KMS-11 (cell line): ENCODE results near the gene SDF2L1.

Experiments used
- H2AFZ ChIP-seq: fragments of 200-600 bp; sonication (generic); 2 replicates; pipeline ENCODE4 v1.6.1; 2016; ENCODE audit warnings: antibody characterized with exemption, mixed run types, low read depth
- H3K27ac ChIP-seq: fragments of 200-600 bp; sonication (generic); 2 replicates; pipeline ENCODE4 v1.6.1; 2016; ENCODE audit warnings: mild to moderate bottlenecking, mixed run types
- H3K27me3 ChIP-seq: fragments of 200-600 bp; sonication (generic); 2 replicates; pipeline ENCODE4 v1.6.1; 2017; ENCODE audit warnings: mild to moderate bottlenecking, low read depth, mixed run types, moderate library complexity; ENCODE audit not compliant: insufficient read depth
- H3K36me3 ChIP-seq: fragments of 200-600 bp; sonication (generic); 2 replicates; pipeline ENCODE4 v1.6.1; 2017; ENCODE audit warnings: mild to moderate bottlenecking, mixed run types; ENCODE audit not compliant: insufficient read depth
- H3K4me1 ChIP-seq: fragments of 200-600 bp; sonication (generic); 2 replicates; pipeline ENCODE4 v1.6.1; 2016; ENCODE audit warnings: mild to moderate bottlenecking, low read depth, mixed run types; ENCODE audit not compliant: poor library complexity, severe bottlenecking
- H3K4me2 ChIP-seq: fragments of 200-600 bp; sonication (generic); 2 replicates; pipeline ENCODE4 v1.7.0; 2016; ENCODE audit warnings: mild to moderate bottlenecking, mixed run types
- H3K4me3 ChIP-seq: fragments of 200-600 bp; sonication (generic); IDR thresholded peaks from 2 replicates; pipeline ENCODE4 v1.6.1; 2017; ENCODE audit warnings: low read depth, low read length, mixed read lengths; ENCODE audit not compliant: insufficient read depth
- H3K79me2 ChIP-seq: fragments of 200-600 bp; sonication (generic); 2 replicates; pipeline ENCODE4 v1.6.1; 2016; ENCODE audit warnings: low read depth, mixed run types; ENCODE audit not compliant: insufficient read depth
- H3K9ac ChIP-seq: fragments of 200-600 bp; sonication (generic); 2 replicates; pipeline ENCODE4 v1.6.1; 2016; ENCODE audit warnings: mild to moderate bottlenecking, mixed run types
- H4K20me1 ChIP-seq: fragments of 200-600 bp; sonication (generic); 2 replicates; pipeline ENCODE4 v1.6.1; 2016; ENCODE audit warnings: mild to moderate bottlenecking, mixed run types; ENCODE audit not compliant: insufficient read depth
- CTCF ChIP-seq: fragments of 200-600 bp; sonication (generic); conservative IDR thresholded peaks from 2 replicates; pipeline ENCODE4 v1.6.1; 2017; ENCODE audit warnings: low read depth, mild to moderate bottlenecking, antibody characterized with exemption, low read length, moderate library complexity, mixed read lengths

The SDF2L1 gene

GRCh38 chr22:21683401-21683811 lies 41.3 kb downstream of the SDF2L1 start:
- TF ChIP-seq CTCF, result no peak
- H3K4me3 ChIP-seq, result no peak overlapping the region
- H3K79me2 ChIP-seq, result no peaks in the 10 kb centered on the region
- H3K4me1 ChIP-seq, result peaks cover 9% of the 10 kb centered on the region
- H3K36me3 ChIP-seq, result no peaks in the 10 kb centered on the region
- no peak overlapping the region for H2AFZ ChIP-seq
- H3K4me2 ChIP-seq, result no peak overlapping the region
- no peaks in the 10 kb centered on the region for H4K20me1 ChIP-seq
- no peaks in the 10 kb centered on the region for H3K27me3 ChIP-seq
- no peak overlapping the region for H3K9ac ChIP-seq
- no peak overlapping the region for H3K27ac ChIP-seq

GRCh38 chr22:21684492-21685163 lies 42.5 kb downstream of the SDF2L1 start:
- H3K4me2 ChIP-seq, result no peak overlapping the region
- peaks cover 9% of the 10 kb centered on the region for H3K4me1 ChIP-seq
- no peak overlapping the region for H3K27ac ChIP-seq
- no peaks in the 10 kb centered on the region for H3K27me3 ChIP-seq
- no peaks in the 10 kb centered on the region for H4K20me1 ChIP-seq
- no peak for TF ChIP-seq CTCF
- no peak overlapping the region for H3K9ac ChIP-seq
- no peaks in the 10 kb centered on the region for H3K36me3 ChIP-seq
- no peaks in the 10 kb centered on the region for H3K79me2 ChIP-seq
- H3K4me3 ChIP-seq, result no peak overlapping the region
- H2AFZ ChIP-seq, result no peak overlapping the region

GRCh38 chr22:21685164-21685513 lies 43.0 kb downstream of the SDF2L1 start:
- TF ChIP-seq CTCF, result no peak
- H3K36me3 ChIP-seq, result no peaks in the 10 kb centered on the region
- no peaks in the 10 kb centered on the region for H3K27me3 ChIP-seq
- H3K4me1 ChIP-seq, result peaks cover 14% of the 10 kb centered on the region
- no peak overlapping the region for H2AFZ ChIP-seq
- H3K4me3 ChIP-seq, result no peak overlapping the region
- no peaks in the 10 kb centered on the region for H3K79me2 ChIP-seq
- H3K4me2 ChIP-seq, result no peak overlapping the region
- H4K20me1 ChIP-seq, result no peaks in the 10 kb centered on the region
- H3K9ac ChIP-seq, result no peak overlapping the region
- H3K27ac ChIP-seq, result no peak overlapping the region

GRCh38 chr22:21686193-21686608 lies 44.1 kb downstream of the SDF2L1 start:
- H3K4me3 ChIP-seq, result no peak overlapping the region
- H3K4me2 ChIP-seq, result no peak overlapping the region
- no peak overlapping the region for H3K27ac ChIP-seq
- no peaks in the 10 kb centered on the region for H3K79me2 ChIP-seq
- H2AFZ ChIP-seq, result no peak overlapping the region
- peaks cover 25% of the 10 kb centered on the region for H3K4me1 ChIP-seq
- H4K20me1 ChIP-seq, result no peaks in the 10 kb centered on the region
- H3K9ac ChIP-seq, result no peak overlapping the region
- TF ChIP-seq CTCF, result no peak
- H3K36me3 ChIP-seq, result no peaks in the 10 kb centered on the region
- H3K27me3 ChIP-seq, result no peaks in the 10 kb centered on the region
